Measurements from ENCODE around the gene PER2.

- TF ChIP-seq, protein P1, sequence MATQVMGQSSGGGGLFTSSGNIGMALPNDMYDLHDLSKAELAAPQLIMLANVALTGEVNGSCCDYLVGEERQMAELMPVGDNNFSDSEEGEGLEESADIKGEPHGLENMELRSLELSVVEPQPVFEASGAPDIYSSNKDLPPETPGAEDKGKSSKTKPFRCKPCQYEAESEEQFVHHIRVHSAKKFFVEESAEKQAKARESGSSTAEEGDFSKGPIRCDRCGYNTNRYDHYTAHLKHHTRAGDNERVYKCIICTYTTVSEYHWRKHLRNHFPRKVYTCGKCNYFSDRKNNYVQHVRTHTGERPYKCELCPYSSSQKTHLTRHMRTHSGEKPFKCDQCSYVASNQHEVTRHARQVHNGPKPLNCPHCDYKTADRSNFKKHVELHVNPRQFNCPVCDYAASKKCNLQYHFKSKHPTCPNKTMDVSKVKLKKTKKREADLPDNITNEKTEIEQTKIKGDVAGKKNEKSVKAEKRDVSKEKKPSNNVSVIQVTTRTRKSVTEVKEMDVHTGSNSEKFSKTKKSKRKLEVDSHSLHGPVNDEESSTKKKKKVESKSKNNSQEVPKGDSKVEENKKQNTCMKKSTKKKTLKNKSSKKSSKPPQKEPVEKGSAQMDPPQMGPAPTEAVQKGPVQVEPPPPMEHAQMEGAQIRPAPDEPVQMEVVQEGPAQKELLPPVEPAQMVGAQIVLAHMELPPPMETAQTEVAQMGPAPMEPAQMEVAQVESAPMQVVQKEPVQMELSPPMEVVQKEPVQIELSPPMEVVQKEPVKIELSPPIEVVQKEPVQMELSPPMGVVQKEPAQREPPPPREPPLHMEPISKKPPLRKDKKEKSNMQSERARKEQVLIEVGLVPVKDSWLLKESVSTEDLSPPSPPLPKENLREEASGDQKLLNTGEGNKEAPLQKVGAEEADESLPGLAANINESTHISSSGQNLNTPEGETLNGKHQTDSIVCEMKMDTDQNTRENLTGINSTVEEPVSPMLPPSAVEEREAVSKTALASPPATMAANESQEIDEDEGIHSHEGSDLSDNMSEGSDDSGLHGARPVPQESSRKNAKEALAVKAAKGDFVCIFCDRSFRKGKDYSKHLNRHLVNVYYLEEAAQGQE (IDR thresholded peaks at IDR 0.05): no peak
- TF ChIP-seq POLR2A (IDR thresholded peaks at IDR 0.05; ENCODE audit: low read length) (no peak), CHD2 (IDR thresholded peaks at IDR 0.05; ENCODE audit: low read length, partially characterized antibody) (no peak), HDAC2 (IDR thresholded peaks at IDR 0.05) (no peak)
- TF ChIP-seq, protein P2, sequence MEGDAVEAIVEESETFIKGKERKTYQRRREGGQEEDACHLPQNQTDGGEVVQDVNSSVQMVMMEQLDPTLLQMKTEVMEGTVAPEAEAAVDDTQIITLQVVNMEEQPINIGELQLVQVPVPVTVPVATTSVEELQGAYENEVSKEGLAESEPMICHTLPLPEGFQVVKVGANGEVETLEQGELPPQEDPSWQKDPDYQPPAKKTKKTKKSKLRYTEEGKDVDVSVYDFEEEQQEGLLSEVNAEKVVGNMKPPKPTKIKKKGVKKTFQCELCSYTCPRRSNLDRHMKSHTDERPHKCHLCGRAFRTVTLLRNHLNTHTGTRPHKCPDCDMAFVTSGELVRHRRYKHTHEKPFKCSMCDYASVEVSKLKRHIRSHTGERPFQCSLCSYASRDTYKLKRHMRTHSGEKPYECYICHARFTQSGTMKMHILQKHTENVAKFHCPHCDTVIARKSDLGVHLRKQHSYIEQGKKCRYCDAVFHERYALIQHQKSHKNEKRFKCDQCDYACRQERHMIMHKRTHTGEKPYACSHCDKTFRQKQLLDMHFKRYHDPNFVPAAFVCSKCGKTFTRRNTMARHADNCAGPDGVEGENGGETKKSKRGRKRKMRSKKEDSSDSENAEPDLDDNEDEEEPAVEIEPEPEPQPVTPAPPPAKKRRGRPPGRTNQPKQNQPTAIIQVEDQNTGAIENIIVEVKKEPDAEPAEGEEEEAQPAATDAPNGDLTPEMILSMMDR (IDR thresholded peaks at IDR 0.05): no peak
Observed at GRCh38 chr2:238272156-238272555, 16.3 kb downstream of the PER2 start.

Measured in A549 (cell line).